K562 (cell line): Measurements from ENCODE around the gene B4GALNT4. TPM values are rescaled to one million over a fixed set of nuclear protein-coding genes. Genes with fewer than 3 reads are reported as not detected.
A peak's percentile ranks its signal among the peaks of the same experiment; 100 is the strongest.

ENCODE experiments used
- ATAC-seq: fragments of 200-7000 bp; cut with Tn5 transposase; 3 replicates; pipeline ENCODE4 v1.9.1; 2020; ENCODE audit warnings: moderate library complexity
- BruUV-seq: library from RNA; stranded (reverse); fragments of 400-500 nt; replicated peaks from 2 replicates; lab custom pipeline; 2021; lab: Mats Ljungman, UMichigan
- CTCF ChIA-PET: fragments of 300-600 bp; formaldehyde crosslinking; extraction: SDS; loops from one replicate; lab custom pipeline; 2021; ENCODE audit warnings: low intra/inter-chr PET ratio; lab: Yijun Ruan, JAX
- POLR2A ChIA-PET: fragments of 300-600, 350-650 bp; sonication (Branson Sonifier 250); formaldehyde crosslinking; extraction: SDS; loops from one replicate; lab custom pipeline; 2021; ENCODE audit warnings: antibody characterized with exemption, inconsistent platforms; lab: Yijun Ruan, JAX
- DNase-seq, 4 experiments: peaks; one replicate each; pipeline versions ENCODE4 v3.0.0 to v3.0.0-alpha.2; 2011 to 2018; ENCODE audit warnings: low spot score in 3 of 4, mixed read lengths in 3 of 4; ENCODE audit errors: extremely low read depth in 1 of 4
- FAIRE-seq: peaks from 2 replicates; lab custom pipeline; 2011; peaks lifted over from hg19 to GRCh38; lab: Jason Lieb, UNC
- H2AFZ ChIP-seq: 2 replicates; pipeline ENCODE4 v1.6.0; 2011; ENCODE audit warnings: low read depth, low read length, control low read depth, inconsistent platforms
- H3K27ac ChIP-seq: fragments of 200-600 bp; 3 replicates; pipeline ENCODE4 v1.8.0; 2011; ENCODE audit warnings: low read depth, mild to moderate bottlenecking, control low read depth, inconsistent platforms, low read length, moderate library complexity, mixed read lengths; ENCODE audit errors: extremely low read depth
- H3K27me3 ChIP-seq, 2 experiments: fragments of 300-600 bp in 1 of 2; 2 replicates in 1 of 2; 3 replicates in 1 of 2; pipeline versions ENCODE4 v1.6.0 to v1.8.0; 2011; ENCODE audit warnings: inconsistent platforms in 2 of 2, low read length in 2 of 2, mild to moderate bottlenecking in 1 of 2, mixed read lengths in 1 of 2, moderate library complexity in 1 of 2; ENCODE audit not compliant: control insufficient read depth in 2 of 2, insufficient read depth in 2 of 2
- H3K36me3 ChIP-seq: fragments of 300-600 bp; 3 replicates; pipeline ENCODE4 v1.8.0; 2011; ENCODE audit warnings: mild to moderate bottlenecking, low read length, inconsistent platforms; ENCODE audit not compliant: control insufficient read depth, insufficient read depth
- H3K4me1 ChIP-seq, 2 experiments: fragments of 200-600 bp in 1 of 2; replicated peaks in 1 of 2; 2 replicates in 1 of 2; 3 replicates in 1 of 2; pipeline versions ENCODE4 v1.5.1 to v1.8.0; 2011; ENCODE audit warnings: inconsistent platforms in 2 of 2, low read length in 2 of 2, mild to moderate bottlenecking in 1 of 2, mixed read lengths in 1 of 2, moderate library complexity in 1 of 2; ENCODE audit not compliant: control insufficient read depth in 2 of 2, insufficient read depth in 2 of 2
- H3K4me2 ChIP-seq: 2 replicates; pipeline ENCODE4 v1.6.1; 2011; ENCODE audit warnings: low read length, control low read depth, inconsistent platforms, mixed read lengths; ENCODE audit not compliant: insufficient read depth
- H3K4me3 ChIP-seq: fragments of 200-600 bp; sonication (generic), shearing (Covaris generic); 2 replicates; pipeline ENCODE4 v1.5.1; 2016; ENCODE audit warnings: control low read depth, inconsistent platforms
- H3K79me2 ChIP-seq: fragments of 200-600 bp; 3 replicates; pipeline ENCODE4 v1.8.0; 2011; ENCODE audit warnings: low read length, inconsistent platforms; ENCODE audit not compliant: control insufficient read depth, insufficient read depth
- H3K9ac ChIP-seq, 2 experiments: 2 replicates each; pipeline versions ENCODE4 v1.6.0 to v1.6.1; 2011; ENCODE audit warnings: low read depth in 2 of 2, low read length in 2 of 2, control low read depth in 1 of 2, inconsistent platforms in 1 of 2, mild to moderate bottlenecking in 1 of 2, mixed read lengths in 1 of 2; ENCODE audit not compliant: insufficient read depth in 1 of 2
- H3K9me1 ChIP-seq: one replicate; pipeline ENCODE4 v1.6.0; 2011; ENCODE audit warnings: inconsistent platforms, mild to moderate bottlenecking, low read length, moderate library complexity; ENCODE audit not compliant: control insufficient read depth, insufficient read depth
- H3K9me3 ChIP-seq: replicated peaks from 2 replicates; pipeline ENCODE4 v1.5.1; 2011; ENCODE audit warnings: low read depth, low read length, inconsistent platforms; ENCODE audit not compliant: control insufficient read depth, insufficient read depth
- H4K20me1 ChIP-seq: replicated peaks from 2 replicates; pipeline ENCODE4 v1.6.1; 2011; ENCODE audit warnings: low read length, inconsistent platforms, mixed read lengths; ENCODE audit not compliant: control insufficient read depth, insufficient read depth
- ATF7 ChIP-seq: fragments of 450-650 bp; IDR thresholded peaks from 2 replicates; pipeline ENCODE4 v1.7.1; 2014; ENCODE audit warnings: mild to moderate bottlenecking, moderate library complexity
- BRCA1 ChIP-seq, 2 experiments: fragments of 450-650 bp in 1 of 2; sonication (generic) in 1 of 2; formaldehyde crosslinking in 1 of 2; IDR thresholded peaks; 2 replicates each; pipeline versions ENCODE4 v1.5.0 to v1.6.1; 2017 to 2020; ENCODE audit warnings: mild to moderate bottlenecking in 1 of 2, missing genetic modification reagents in 1 of 2
- CSDE1 ChIP-seq, 2 experiments: fragments of 450-650 bp; IDR thresholded peaks; 2 replicates each; pipeline ENCODE4 v1.6.1; 2016; ENCODE audit warnings: mild to moderate bottlenecking in 1 of 2
- NFRKB ChIP-seq: fragments of 450-650 bp; IDR thresholded peaks from 2 replicates; pipeline ENCODE4 v1.6.1; 2016; ENCODE audit warnings: low read depth
- SP2 ChIP-seq: IDR thresholded peaks from 2 replicates; pipeline ENCODE4 v1.6.1; 2011; ENCODE audit warnings: mild to moderate bottlenecking, low read depth, low read length, moderate library complexity; ENCODE audit not compliant: poor library complexity, severe bottlenecking; ENCODE audit errors: extremely low read depth
- TCF7L2 ChIP-seq: fragments of 150-350 bp; IDR thresholded peaks from 2 replicates; pipeline ENCODE4 v1.6.1; 2016; ENCODE audit warnings: low read depth, mild to moderate bottlenecking, low read length, moderate library complexity
- WGBS: fragments of 100-300 bp; shearing (Covaris generic); methylation state at CpG from one replicate; pipeline ENCODE4 v1.1.6; 2016; ENCODE audit warnings: low coverage, mixed read lengths; ENCODE audit not compliant: insufficient coverage; ENCODE audit errors: missing lambda C conversion rate; 5-methylcytosine and 5-hydroxymethylcytosine counted together
- in situ Hi-C: fragments of 300-500 bp; cut with MboI; formaldehyde crosslinking; loops from 4 replicates; pipeline ENCODE4 v1.15.0; 2018; ENCODE audit warnings: inconsistent platforms, mixed read lengths
- intact Hi-C: fragments of 100-400 bp; cut with micrococcal nuclease; formaldehyde crosslinking; loops from 2 replicates; pipeline ENCODE4 v1.14.2; 2022
- polyA plus RNA-seq, 8 experiments: library from polyadenylated mRNA; depleted of rRNA in 4 of 8; stranded (reverse) in 5 of 8; unstranded in 3 of 8; fragments of >200 nt; fragmentation: Nextera tagmentation in 2 of 8; fragmentation: Illumina TruSeq in 1 of 8; extraction: Ambion mirVana in 2 of 8; extraction: Trizol in 1 of 8; gene quantifications; 2 replicates each; pipeline versions ENCODE4 v1.2.1 to v1.2.3, GENCODE V29; 2011 to 2014; ENCODE audit warnings: inconsistent platforms in 1 of 8, missing spikeins in 1 of 8
- total RNA-seq, 7 experiments: library from RNA; depleted of rRNA in 6 of 7; stranded (reverse); fragments of >200 nt in 6 of 7; fragmentation: Illumina TruSeq in 2 of 7; extraction: Trizol in 2 of 7; gene quantifications; 2 replicates each; pipeline versions ENCODE4 v1.2.1 to v1.2.3, GENCODE V29; 2011 to 2021; ENCODE audit warnings: low replicate concordance in 1 of 7
- TF ChIP-seq, protein P1 (sequence below): sonication (generic); formaldehyde crosslinking; IDR thresholded peaks from 2 replicates; pipeline ENCODE4 v1.4.0; 2020; ENCODE audit warnings: mild to moderate bottlenecking, missing genetic modification reagents
- TF ChIP-seq, protein P2 (sequence below), 2 experiments: IDR thresholded peaks; 2 replicates each; pipeline ENCODE4 v1.6.1; 2011; ENCODE audit warnings: borderline replicate concordance in 1 of 2, control low read depth in 1 of 2, low read depth in 1 of 2, low read length in 1 of 2, mild to moderate bottlenecking in 1 of 2, mixed read lengths in 1 of 2, moderate library complexity in 1 of 2; ENCODE audit not compliant: insufficient read depth in 1 of 2, insufficient read length in 1 of 2, poor library complexity in 1 of 2, severe bottlenecking in 1 of 2; ENCODE audit errors: extremely low read depth in 1 of 2
- TF ChIP-seq, protein P3 (sequence below): fragments of 450-650 bp; IDR thresholded peaks from 2 replicates; pipeline ENCODE4 v1.6.1; 2017; ENCODE audit warnings: antibody characterized with exemption, mild to moderate bottlenecking

The B4GALNT4 gene
- total and polyA plus RNA-seq, 9 of the 15 experiments (the other 6 are each of a cell fraction or from before 2014, with no cell fraction given): 0.20 to 37.1 (median 10.8) TPM; not detected in 1

DNA sequence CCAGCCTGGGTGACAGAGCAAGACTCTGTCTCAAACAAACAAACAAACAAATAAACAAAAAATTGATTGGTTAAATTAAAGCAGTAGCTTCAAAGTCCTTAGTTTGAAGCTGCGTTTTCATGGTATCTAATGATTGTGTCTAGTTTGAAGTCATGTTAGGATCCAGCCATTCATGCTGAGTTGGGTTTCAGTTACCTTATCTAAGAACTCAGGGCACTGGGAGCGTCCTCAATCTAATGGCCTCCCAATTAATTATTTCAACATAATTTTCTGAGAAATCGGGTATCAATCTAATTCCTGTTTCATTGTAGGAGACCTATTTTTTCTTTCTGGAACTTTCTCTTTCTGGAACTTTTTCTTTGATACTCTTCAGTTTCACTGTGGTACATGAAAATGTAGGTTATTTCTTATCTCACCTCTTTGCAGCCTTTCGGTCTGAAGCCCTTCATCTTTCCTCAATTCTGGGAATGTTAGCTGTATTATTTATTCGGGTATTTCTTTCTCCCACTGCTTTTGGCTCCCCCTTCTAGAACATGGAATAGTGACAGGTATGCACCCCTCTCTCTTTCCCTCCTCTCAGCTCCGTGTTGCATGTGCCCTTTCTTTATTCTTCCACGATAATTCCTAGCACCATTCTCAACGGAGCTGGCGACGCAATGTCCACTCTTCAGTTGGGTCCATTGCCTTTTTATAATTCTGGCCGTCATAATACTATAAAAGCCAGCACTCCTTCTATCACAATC, 24.3 kb upstream of the B4GALNT4 start:
- ATAC-seq (no peak; the same call in 2 of the 3 replicates), DNase-seq (peak in 1 of 4 experiments; percentile 13), FAIRE-seq (no peak)
- peak overlapping the region in 1 of 2 experiments; percentile 47; a peak in 2 of 4 replicates for H3K9ac ChIP-seq
- no peaks in the 10 kb centered on the region for H3K9me3 ChIP-seq
- peak overlapping the region; percentile 46; the same call in 1 of the 2 replicates for H3K4me2 ChIP-seq
- no peaks in the 10 kb centered on the region for H3K79me2 ChIP-seq
- BruUV-seq: no TSS peak
- H3K4me1 ChIP-seq: peaks cover 18 to 38% of the 10 kb centered on the region in 2 experiments
- intact Hi-C loops: no loop called here
- no peaks in the 10 kb centered on the region for H3K27me3 ChIP-seq
- ChIA-PET POLR2A (interaction anchor here (0.7 to 1.9 kb wide), 5 partner anchors 10 to 54 kb away, joined by 3 to 6 read pairs (median 4); no protein-coding TSS in a partner anchor), CTCF (no interaction called here)
- H3K9me1 ChIP-seq: no peaks in the 10 kb centered on the region
- no peaks in the 10 kb centered on the region for H4K20me1 ChIP-seq
- 30% methylated on average over 11 of the region's 11 CpGs for WGBS
- H3K4me3 ChIP-seq: no peak overlapping the region
- peak overlapping the region; percentile 62 for H3K27ac ChIP-seq
- peak overlapping the region; percentile 92 for H2AFZ ChIP-seq
- in situ Hi-C loops: no loop called here
- no peaks in the 10 kb centered on the region for H3K36me3 ChIP-seq
- no peak for TF ChIP-seq BRCA1 (IDR thresholded peaks at IDR 0.05)
- TF ChIP-seq BRCA1 (CRISPR knock-in tag; IDR thresholded peaks at IDR 0.05): no peak
- TF ChIP-seq, protein P1, sequence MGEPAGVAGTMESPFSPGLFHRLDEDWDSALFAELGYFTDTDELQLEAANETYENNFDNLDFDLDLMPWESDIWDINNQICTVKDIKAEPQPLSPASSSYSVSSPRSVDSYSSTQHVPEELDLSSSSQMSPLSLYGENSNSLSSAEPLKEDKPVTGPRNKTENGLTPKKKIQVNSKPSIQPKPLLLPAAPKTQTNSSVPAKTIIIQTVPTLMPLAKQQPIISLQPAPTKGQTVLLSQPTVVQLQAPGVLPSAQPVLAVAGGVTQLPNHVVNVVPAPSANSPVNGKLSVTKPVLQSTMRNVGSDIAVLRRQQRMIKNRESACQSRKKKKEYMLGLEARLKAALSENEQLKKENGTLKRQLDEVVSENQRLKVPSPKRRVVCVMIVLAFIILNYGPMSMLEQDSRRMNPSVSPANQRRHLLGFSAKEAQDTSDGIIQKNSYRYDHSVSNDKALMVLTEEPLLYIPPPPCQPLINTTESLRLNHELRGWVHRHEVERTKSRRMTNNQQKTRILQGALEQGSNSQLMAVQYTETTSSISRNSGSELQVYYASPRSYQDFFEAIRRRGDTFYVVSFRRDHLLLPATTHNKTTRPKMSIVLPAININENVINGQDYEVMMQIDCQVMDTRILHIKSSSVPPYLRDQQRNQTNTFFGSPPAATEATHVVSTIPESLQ: no peak
- no peak for TF ChIP-seq ATF7
- no peak for TF ChIP-seq CSDE1 (IDR thresholded peaks at IDR 0.05)
- no peak for TF ChIP-seq SP2
- TF ChIP-seq, protein P2, sequence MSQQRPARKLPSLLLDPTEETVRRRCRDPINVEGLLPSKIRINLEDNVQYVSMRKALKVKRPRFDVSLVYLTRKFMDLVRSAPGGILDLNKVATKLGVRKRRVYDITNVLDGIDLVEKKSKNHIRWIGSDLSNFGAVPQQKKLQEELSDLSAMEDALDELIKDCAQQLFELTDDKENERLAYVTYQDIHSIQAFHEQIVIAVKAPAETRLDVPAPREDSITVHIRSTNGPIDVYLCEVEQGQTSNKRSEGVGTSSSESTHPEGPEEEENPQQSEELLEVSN (IDR thresholded peaks at IDR 0.05; ENCODE audit: borderline replicate concordance in 1 of 2, extremely low read depth in 1 of 2, insufficient read depth in 1 of 2, insufficient read length in 1 of 2, low read depth in 1 of 2, low read length in 1 of 2, poor library complexity in 1 of 2, severe bottlenecking in 1 of 2): no peak
- TF ChIP-seq, protein P3, sequence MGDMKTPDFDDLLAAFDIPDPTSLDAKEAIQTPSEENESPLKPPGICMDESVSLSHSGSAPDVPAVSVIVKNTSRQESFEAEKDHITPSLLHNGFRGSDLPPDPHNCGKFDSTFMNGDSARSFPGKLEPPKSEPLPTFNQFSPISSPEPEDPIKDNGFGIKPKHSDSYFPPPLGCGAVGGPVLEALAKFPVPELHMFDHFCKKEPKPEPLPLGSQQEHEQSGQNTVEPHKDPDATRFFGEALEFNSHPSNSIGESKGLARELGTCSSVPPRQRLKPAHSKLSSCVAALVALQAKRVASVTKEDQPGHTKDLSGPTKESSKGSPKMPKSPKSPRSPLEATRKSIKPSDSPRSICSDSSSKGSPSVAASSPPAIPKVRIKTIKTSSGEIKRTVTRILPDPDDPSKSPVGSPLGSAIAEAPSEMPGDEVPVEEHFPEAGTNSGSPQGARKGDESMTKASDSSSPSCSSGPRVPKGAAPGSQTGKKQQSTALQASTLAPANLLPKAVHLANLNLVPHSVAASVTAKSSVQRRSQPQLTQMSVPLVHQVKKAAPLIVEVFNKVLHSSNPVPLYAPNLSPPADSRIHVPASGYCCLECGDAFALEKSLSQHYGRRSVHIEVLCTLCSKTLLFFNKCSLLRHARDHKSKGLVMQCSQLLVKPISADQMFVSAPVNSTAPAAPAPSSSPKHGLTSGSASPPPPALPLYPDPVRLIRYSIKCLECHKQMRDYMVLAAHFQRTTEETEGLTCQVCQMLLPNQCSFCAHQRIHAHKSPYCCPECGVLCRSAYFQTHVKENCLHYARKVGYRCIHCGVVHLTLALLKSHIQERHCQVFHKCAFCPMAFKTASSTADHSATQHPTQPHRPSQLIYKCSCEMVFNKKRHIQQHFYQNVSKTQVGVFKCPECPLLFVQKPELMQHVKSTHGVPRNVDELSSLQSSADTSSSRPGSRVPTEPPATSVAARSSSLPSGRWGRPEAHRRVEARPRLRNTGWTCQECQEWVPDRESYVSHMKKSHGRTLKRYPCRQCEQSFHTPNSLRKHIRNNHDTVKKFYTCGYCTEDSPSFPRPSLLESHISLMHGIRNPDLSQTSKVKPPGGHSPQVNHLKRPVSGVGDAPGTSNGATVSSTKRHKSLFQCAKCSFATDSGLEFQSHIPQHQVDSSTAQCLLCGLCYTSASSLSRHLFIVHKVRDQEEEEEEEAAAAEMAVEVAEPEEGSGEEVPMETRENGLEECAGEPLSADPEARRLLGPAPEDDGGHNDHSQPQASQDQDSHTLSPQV: peak; percentile 62; the same call in 1 of the 2 replicates
- peak; percentile 45; the same call in 1 of the 2 replicates for TF ChIP-seq NFRKB
- no peak for TF ChIP-seq TCF7L2
